ENCODE data around the gene UNC5A.

The UNC5A gene

DNA sequence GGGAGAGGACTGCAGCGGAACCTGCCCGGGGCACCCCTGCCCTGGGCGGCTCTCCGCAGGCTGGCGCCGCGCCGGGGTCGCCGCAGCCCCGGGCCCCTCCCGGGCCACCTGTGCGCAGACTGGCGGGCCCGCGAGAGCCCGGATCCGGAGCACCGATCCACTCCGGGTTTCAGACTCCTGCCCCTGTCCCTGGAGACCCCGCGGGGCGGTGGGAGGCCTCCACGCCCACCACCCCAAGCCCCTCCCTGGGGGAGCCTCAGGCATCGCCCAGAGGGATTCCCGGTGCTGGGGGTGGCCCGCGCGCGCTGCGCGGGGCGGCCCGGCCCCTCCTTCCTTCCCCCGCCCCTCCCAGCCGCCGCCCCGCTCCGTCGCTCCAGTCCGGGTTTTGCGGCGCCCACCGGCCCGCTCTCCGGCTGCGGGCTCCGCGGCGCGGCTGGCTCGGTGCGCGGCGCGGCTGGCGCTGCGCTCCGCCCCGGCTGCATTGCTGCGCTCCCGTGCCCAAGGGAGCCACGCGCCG lies at the start of gene UNC5A:
TSS of gene UNC5A (plus strand) at position 479 of the 517 bp plus-strand sequence. CDS start 192 bp downstream, outside the sequence.
- Histone ChIP-seq H3K9me3 (no peaks in the 10 kb centered on the region), H3K4me3 (peak within 1 kb of the TSS; percentile 30), H3K4me1 (no peaks in the 10 kb centered on the region; the same call in 1 of the 2 replicates), H3K27me3 (ENCODE audit: low read depth) (peaks cover 39% of the 10 kb centered on the region), H3K36me3 (replicated peaks) (no peaks in the 10 kb centered on the region)
- in situ Hi-C loops (cut with MboI; ENCODE audit: low sequenced_read_pairs) = no loop called here
- DNase-seq (ENCODE audit: low spot score in 2 of 2) = peak; percentile 35 to 79

- in situ Hi-C loops (cut with MboI; ENCODE audit: low sequenced_read_pairs) = no loop called here
- DNase-seq (ENCODE audit: low spot score in 2 of 2) = no peak
- H3K9me3 ChIP-seq = no peaks in the 10 kb centered on the region
- H3K36me3 ChIP-seq (replicated peaks) = no peaks in the 10 kb centered on the region
- H3K27me3 ChIP-seq (ENCODE audit: low read depth) = peaks cover 15% of the 10 kb centered on the region
- no peak overlapping the region for H3K4me3 ChIP-seq
- H3K4me1 ChIP-seq = no peaks in the 10 kb centered on the region
Observed at GRCh38 chr5:176761755-176762154, 48.6 kb upstream of the UNC5A start.

GRCh38 chr5:176762489-176762888 lies 47.9 kb upstream of the UNC5A start:
- Histone ChIP-seq H3K4me3 (no peak overlapping the region), H3K27me3 (ENCODE audit: low read depth) (peaks cover 22% of the 10 kb centered on the region), H3K4me1 (no peaks in the 10 kb centered on the region), H3K9me3 (no peaks in the 10 kb centered on the region), H3K36me3 (replicated peaks) (no peaks in the 10 kb centered on the region)
- DNase-seq (ENCODE audit: low spot score in 2 of 2) = no peak
- in situ Hi-C loops (cut with MboI; ENCODE audit: low sequenced_read_pairs) = no loop called here

DNA sequence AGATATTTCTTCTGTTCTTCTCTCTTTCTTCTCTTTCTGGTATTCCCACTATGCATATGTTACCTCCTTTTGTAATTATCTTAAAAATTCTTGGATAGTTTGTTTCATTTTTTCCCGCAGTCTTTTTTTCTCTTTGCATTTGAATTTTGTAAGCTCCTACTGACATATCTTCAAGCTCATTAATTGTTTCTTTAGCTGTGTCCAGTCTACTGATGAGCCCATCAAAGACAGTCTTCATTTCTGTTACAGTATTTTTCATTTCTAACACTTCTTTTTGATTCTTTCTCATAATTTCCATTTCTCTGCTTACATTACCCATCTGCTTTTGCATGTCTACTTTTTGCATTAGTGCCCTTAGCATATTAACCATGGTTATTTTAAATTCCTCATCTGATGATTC lies 44.7 kb upstream of the UNC5A start:
- Histone ChIP-seq H3K4me1 (no peaks in the 10 kb centered on the region), H3K27me3 (ENCODE audit: low read depth) (peaks cover 25% of the 10 kb centered on the region), H3K4me3 (no peak overlapping the region), H3K9me3 (no peaks in the 10 kb centered on the region), H3K36me3 (replicated peaks) (no peaks in the 10 kb centered on the region)
- in situ Hi-C loops (cut with MboI; ENCODE audit: low sequenced_read_pairs) = no loop called here
- no peak for DNase-seq (ENCODE audit: low spot score in 2 of 2)

DNA sequence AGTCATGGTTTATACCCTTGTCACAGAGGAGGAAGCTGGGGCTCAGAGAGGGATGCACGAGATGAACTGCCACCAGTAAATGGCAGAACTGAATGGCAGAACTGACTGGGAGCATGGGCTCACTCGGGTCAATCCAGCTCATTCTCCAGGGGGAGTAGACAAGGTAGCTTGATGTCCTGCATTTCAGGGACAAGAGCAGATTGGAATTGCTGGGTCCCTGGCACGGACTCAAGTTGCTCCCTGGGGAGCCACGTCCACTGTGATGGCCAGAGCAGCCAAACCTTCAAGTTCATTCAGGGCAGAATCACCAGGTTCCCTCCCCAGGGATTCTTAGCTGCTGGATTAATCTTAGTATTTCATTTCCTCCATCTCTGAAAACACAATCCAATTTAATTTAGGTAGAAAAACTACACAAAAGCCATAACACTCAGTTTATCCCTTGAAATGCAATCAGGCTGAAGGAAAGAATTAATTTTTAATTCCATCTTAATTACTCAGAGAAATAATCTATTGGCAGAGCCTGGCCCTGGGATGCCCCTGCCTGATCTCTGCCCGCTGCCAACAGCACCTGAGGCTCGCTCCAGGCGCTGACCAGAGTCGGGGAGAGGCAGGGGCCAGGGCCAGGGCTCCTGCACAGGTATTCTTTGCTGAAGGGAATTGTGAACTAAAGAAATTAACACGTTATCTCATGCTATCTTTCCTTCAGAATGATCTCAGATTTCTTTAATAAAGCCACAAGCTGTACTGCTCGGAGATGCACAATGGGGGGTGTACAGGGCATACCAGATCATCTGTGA lies 42.0 kb upstream of the UNC5A start:
- H3K4me3 ChIP-seq = no peak overlapping the region
- H3K36me3 ChIP-seq (replicated peaks) = no peaks in the 10 kb centered on the region
- in situ Hi-C loops (cut with MboI; ENCODE audit: low sequenced_read_pairs) = no loop called here
- H3K4me1 ChIP-seq = no peaks in the 10 kb centered on the region
- H3K27me3 ChIP-seq (ENCODE audit: low read depth) = peaks cover 37% of the 10 kb centered on the region
- DNase-seq (ENCODE audit: low spot score in 2 of 2) = no peak
- H3K9me3 ChIP-seq = no peaks in the 10 kb centered on the region

GRCh38 chr5:176769911-176770310 lies 40.4 kb upstream of the UNC5A start:
- in situ Hi-C loops (cut with MboI; ENCODE audit: low sequenced_read_pairs) = no loop called here
- no peaks in the 10 kb centered on the region for H3K9me3 ChIP-seq
- peaks cover 47% of the 10 kb centered on the region for H3K27me3 ChIP-seq (ENCODE audit: low read depth)
- H3K36me3 ChIP-seq (replicated peaks) = no peaks in the 10 kb centered on the region
- DNase-seq (ENCODE audit: low spot score in 2 of 2) = no peak
- H3K4me1 ChIP-seq = no peaks in the 10 kb centered on the region
- H3K4me3 ChIP-seq = no peak overlapping the region

GRCh38 chr5:176770431-176770830 lies 39.9 kb upstream of the UNC5A start:
- Histone ChIP-seq H3K4me3 (no peak overlapping the region), H3K36me3 (replicated peaks) (no peaks in the 10 kb centered on the region), H3K27me3 (ENCODE audit: low read depth) (peaks cover 45% of the 10 kb centered on the region), H3K4me1 (no peaks in the 10 kb centered on the region), H3K9me3 (no peaks in the 10 kb centered on the region)
- in situ Hi-C loops (cut with MboI; ENCODE audit: low sequenced_read_pairs) = no loop called here
- no peak for DNase-seq (ENCODE audit: low spot score in 2 of 2)

- no peaks in the 10 kb centered on the region for H3K36me3 ChIP-seq (replicated peaks)
Observed at GRCh38 chr5:176771102-176771845, 39.1 kb upstream of the UNC5A start.

GRCh38 chr5:176772271-176773210 lies 37.8 kb upstream of the UNC5A start:
- H3K27me3 ChIP-seq (ENCODE audit: low read depth) = peaks cover 42% of the 10 kb centered on the region
- in situ Hi-C loops (cut with MboI; ENCODE audit: low sequenced_read_pairs) = no loop called here
- no peaks in the 10 kb centered on the region for H3K9me3 ChIP-seq
- H3K4me1 ChIP-seq = no peaks in the 10 kb centered on the region
- no peak overlapping the region for H3K4me3 ChIP-seq
- no peak for DNase-seq (ENCODE audit: low spot score in 2 of 2)
- H3K36me3 ChIP-seq (replicated peaks) = no peaks in the 10 kb centered on the region

More at GRCh38 chr5:176771102-176771845, 39.1 kb upstream of the UNC5A start:
- H3K9me3 ChIP-seq = no peaks in the 10 kb centered on the region
- DNase-seq (ENCODE audit: low spot score in 2 of 2) = no peak
- no peak overlapping the region for H3K4me3 ChIP-seq
- H3K4me1 ChIP-seq = no peaks in the 10 kb centered on the region
- in situ Hi-C loops (cut with MboI; ENCODE audit: low sequenced_read_pairs) = no loop called here
- H3K27me3 ChIP-seq (ENCODE audit: low read depth) = peaks cover 45% of the 10 kb centered on the region

- no peaks in the 10 kb centered on the region for H3K4me1 ChIP-seq
- in situ Hi-C loops (cut with MboI; ENCODE audit: low sequenced_read_pairs) = no loop called here
- no peak for DNase-seq (ENCODE audit: low spot score in 2 of 2)
- no peak overlapping the region for H3K4me3 ChIP-seq
- no peaks in the 10 kb centered on the region for H3K9me3 ChIP-seq
- H3K27me3 ChIP-seq (ENCODE audit: low read depth) = peaks cover 36% of the 10 kb centered on the region
- no peaks in the 10 kb centered on the region for H3K36me3 ChIP-seq (replicated peaks)
Observed at GRCh38 chr5:176773408-176774035, 36.8 kb upstream of the UNC5A start.

GRCh38 chr5:176774216-176775171 lies 35.9 kb upstream of the UNC5A start:
- no peak for DNase-seq (ENCODE audit: low spot score in 2 of 2)
- no peaks in the 10 kb centered on the region for H3K4me1 ChIP-seq
- no peaks in the 10 kb centered on the region for H3K36me3 ChIP-seq (replicated peaks)
- no peaks in the 10 kb centered on the region for H3K9me3 ChIP-seq
- peaks cover 43% of the 10 kb centered on the region for H3K27me3 ChIP-seq (ENCODE audit: low read depth)
- H3K4me3 ChIP-seq = no peak overlapping the region
- in situ Hi-C loops (cut with MboI; ENCODE audit: low sequenced_read_pairs) = no loop called here

GRCh38 chr5:176775409-176775808 lies 35.0 kb upstream of the UNC5A start:
- no peaks in the 10 kb centered on the region for H3K36me3 ChIP-seq (replicated peaks)
- no peaks in the 10 kb centered on the region for H3K4me1 ChIP-seq
- DNase-seq (ENCODE audit: low spot score in 2 of 2) = no peak
- H3K4me3 ChIP-seq = no peak overlapping the region
- peaks cover 45% of the 10 kb centered on the region for H3K27me3 ChIP-seq (ENCODE audit: low read depth)
- H3K9me3 ChIP-seq = no peaks in the 10 kb centered on the region
- in situ Hi-C loops (cut with MboI; ENCODE audit: low sequenced_read_pairs) = no loop called here
